Smooth muscle cell (in vitro differentiated cells): Measurements from ENCODE around the gene MFAP5. TPM values are rescaled to one million over a fixed set of nuclear protein-coding genes. Genes with fewer than 3 reads are reported as not detected.

Experiments used
- DNase-seq: peaks from one replicate; lab custom pipeline; 2025; ENCODE audit not compliant: unreplicated experiment; lab: John Stamatoyannopoulos, UW
- H2AFZ ChIP-seq: fragments of 200-600 bp; sonication (generic); 2 replicates; pipeline ENCODE4 v1.6.0; 2016; ENCODE audit warnings: antibody characterized with exemption, low read depth, mild to moderate bottlenecking
- H3F3A ChIP-seq: fragments of 200-600 bp; sonication (generic); 2 replicates; pipeline ENCODE4 v1.6.0; 2017; ENCODE audit warnings: antibody characterized with exemption, low read depth
- H3K27ac ChIP-seq: fragments of 200-600 bp; sonication (generic); 2 replicates; pipeline ENCODE4 v1.5.1; 2016; ENCODE audit warnings: low read depth, mild to moderate bottlenecking
- H3K27me3 ChIP-seq: fragments of 200-600 bp; sonication (generic); 2 replicates; pipeline ENCODE4 v1.6.1; 2016; ENCODE audit warnings: low read depth, mild to moderate bottlenecking
- H3K36me3 ChIP-seq: fragments of 200-600 bp; sonication (generic); 2 replicates; pipeline ENCODE4 v1.5.1; 2016; ENCODE audit warnings: low read depth
- H3K4me1 ChIP-seq: fragments of 200-600 bp; sonication (generic); 2 replicates; pipeline ENCODE4 v1.5.1; 2016; ENCODE audit warnings: low read depth
- H3K4me2 ChIP-seq: fragments of 200-600 bp; sonication (generic); 2 replicates; pipeline ENCODE4 v1.6.0; 2016; ENCODE audit warnings: mild to moderate bottlenecking
- H3K4me3 ChIP-seq: fragments of 200-600 bp; sonication (generic); 2 replicates; pipeline ENCODE4 v1.5.1; 2016; ENCODE audit warnings: mild to moderate bottlenecking
- H3K79me2 ChIP-seq: fragments of 200-600 bp; sonication (generic); 2 replicates; pipeline ENCODE4 v1.6.0; 2016; ENCODE audit warnings: low read depth, mild to moderate bottlenecking
- H3K9ac ChIP-seq: fragments of 200-600 bp; sonication (generic); 2 replicates; pipeline ENCODE4 v1.6.0; 2016; ENCODE audit warnings: low read depth
- H3K9me3 ChIP-seq: fragments of 200-600 bp; sonication (generic); replicated peaks from 2 replicates; pipeline ENCODE4 v1.5.1; 2016; ENCODE audit warnings: low read depth
- H4K20me1 ChIP-seq: fragments of 200-600 bp; sonication (generic); 2 replicates; pipeline ENCODE4 v1.6.0; 2016; ENCODE audit warnings: low read depth
- CTCF ChIP-seq: fragments of 200-600 bp; sonication (generic); IDR thresholded peaks from 2 replicates; pipeline ENCODE4 v1.5.1; 2017; ENCODE audit warnings: borderline replicate concordance, mild to moderate bottlenecking, antibody characterized with exemption; ENCODE audit not compliant: insufficient read depth, poor library complexity, severe bottlenecking
- WGBS: methylation state at CpG from one replicate; pipeline ENCODE4 v1.1.7; 2016; ENCODE audit warnings: low lambda C conversion rate; 5-methylcytosine and 5-hydroxymethylcytosine counted together
- polyA plus RNA-seq: library from polyadenylated mRNA; unstranded; fragments of >200 nt; fragmentation: Nextera tagmentation; extraction: Ambion mirVana; gene quantifications from 2 replicates; pipeline ENCODE4 v1.2.1, GENCODE V29; 2016
- total RNA-seq: library from RNA; depleted of rRNA; stranded (reverse); fragments of >200 nt; gene quantifications from 2 replicates; pipeline ENCODE4 v1.2.3, GENCODE V29; 2014

MFAP5 gene
- total and polyA plus RNA-seq, 2 experiments from 2014 or later, result 33.5 to 120 TPM

- no peak overlapping the region for H3K4me3 ChIP-seq
- peaks cover 14% of the 10 kb centered on the region for H3K4me1 ChIP-seq
Measured at GRCh38 chr12:8661751-8662150, 875 bp downstream of the MFAP5 start.

GRCh38 chr12:8661016-8661415 is 1.6 kb downstream of the MFAP5 start:
- no peaks in the 10 kb centered on the region for H3F3A ChIP-seq
- H3K36me3 ChIP-seq, result no peaks in the 10 kb centered on the region
- H3K4me1 ChIP-seq, result peaks cover 14% of the 10 kb centered on the region
- DNase-seq, result no peak
- H3K27me3 ChIP-seq, result no peaks in the 10 kb centered on the region
- no peak overlapping the region for H3K9ac ChIP-seq
- no peak overlapping the region for H3K27ac ChIP-seq
- no peak overlapping the region for H3K4me2 ChIP-seq
- H3K4me3 ChIP-seq, result no peak overlapping the region
- H2AFZ ChIP-seq, result no peak overlapping the region
- WGBS, result 72% methylated on average over 3 of the region's 3 CpGs
- H3K9me3 ChIP-seq, result no peaks in the 10 kb centered on the region
- no peaks in the 10 kb centered on the region for H3K79me2 ChIP-seq
- no peaks in the 10 kb centered on the region for H4K20me1 ChIP-seq
- no peak for TF ChIP-seq CTCF

More at GRCh38 chr12:8661751-8662150, 875 bp downstream of the MFAP5 start:
- H3F3A ChIP-seq, result no peaks in the 10 kb centered on the region
- no peak overlapping the region for H2AFZ ChIP-seq
- H3K27ac ChIP-seq, result no peak overlapping the region
- H3K9ac ChIP-seq, result peak overlapping the region; percentile 55
- no peaks in the 10 kb centered on the region for H3K9me3 ChIP-seq
- WGBS, result 86% methylated on average over 3 of the region's 3 CpGs
- no peak for TF ChIP-seq CTCF
- H3K79me2 ChIP-seq, result no peaks in the 10 kb centered on the region
- no peaks in the 10 kb centered on the region for H4K20me1 ChIP-seq
- H3K36me3 ChIP-seq, result no peaks in the 10 kb centered on the region
- peak overlapping the region; percentile 27 for H3K4me2 ChIP-seq
- no peaks in the 10 kb centered on the region for H3K27me3 ChIP-seq
- DNase-seq, result no peak

GRCh38 chr12:8658346-8658745 is 4.3 kb downstream of the MFAP5 start:
- no peaks in the 10 kb centered on the region for H4K20me1 ChIP-seq
- no peak overlapping the region for H3K4me2 ChIP-seq
- no peaks in the 10 kb centered on the region for H3K79me2 ChIP-seq
- no peak overlapping the region for H3K4me3 ChIP-seq
- TF ChIP-seq CTCF, result no peak
- H3K36me3 ChIP-seq, result no peaks in the 10 kb centered on the region
- WGBS, result 6% methylated on average over 1 of the region's 1 CpG
- H3F3A ChIP-seq, result no peaks in the 10 kb centered on the region
- no peaks in the 10 kb centered on the region for H3K27me3 ChIP-seq
- H3K9me3 ChIP-seq, result no peaks in the 10 kb centered on the region
- peaks cover 14% of the 10 kb centered on the region for H3K4me1 ChIP-seq
- no peak overlapping the region for H3K9ac ChIP-seq
- H2AFZ ChIP-seq, result no peak overlapping the region
- DNase-seq, result no peak
- H3K27ac ChIP-seq, result peak overlapping the region; percentile 63

GRCh38 chr12:8655421-8655820 is 7.2 kb downstream of the MFAP5 start:
- Histone ChIP-seq H3K4me3 (no peak overlapping the region), H3F3A (no peaks in the 10 kb centered on the region), H3K36me3 (no peaks in the 10 kb centered on the region), H4K20me1 (no peaks in the 10 kb centered on the region), H3K9me3 (no peaks in the 10 kb centered on the region), H3K27me3 (no peaks in the 10 kb centered on the region), H3K27ac (no peak overlapping the region), H3K9ac (no peak overlapping the region), H3K4me2 (no peak overlapping the region), H2AFZ (no peak overlapping the region), H3K79me2 (no peaks in the 10 kb centered on the region), H3K4me1 (peaks cover 8% of the 10 kb centered on the region)
- DNase-seq, result no peak
- 82% methylated on average over 6 of the region's 6 CpGs for WGBS
- TF ChIP-seq CTCF, result no peak
